Left ventricle myocardium inferior (tissue), 1 donor: ENCODE measurements around the gene ADH7. TPM values are rescaled to one million over a fixed set of nuclear protein-coding genes. Genes with fewer than 3 reads are reported as not detected.
"Not testable (repeated sequence)": the region's sequence is repeated elsewhere in the genome, so short reads cannot be mapped to it uniquely, and the experiment has no call there.

ENCODE experiments used
- DNase-seq: peaks from one replicate; pipeline ENCODE4 v3.0.0-alpha.2; 2020
- H3K27ac ChIP-seq: fragments of 200-600 bp; replicated peaks from 2 replicates; pipeline ENCODE4 v1.8.0; 2021
- H3K27me3 ChIP-seq: fragments of 200-600 bp; 2 replicates; pipeline ENCODE4 v1.8.0; 2021; ENCODE audit warnings: low read depth
- H3K36me3 ChIP-seq: fragments of 200-600 bp; 2 replicates; pipeline ENCODE4 v1.8.0; 2021
- H3K4me1 ChIP-seq: fragments of 200-600 bp; 2 replicates; pipeline ENCODE4 v1.8.0; 2021
- H3K4me3 ChIP-seq: fragments of 200-600 bp; 2 replicates; pipeline ENCODE4 v1.8.0; 2021; ENCODE audit warnings: mild to moderate bottlenecking, moderate library complexity
- H3K9me3 ChIP-seq: fragments of 200-600 bp; replicated peaks from 2 replicates; pipeline ENCODE4 v1.8.0; 2021
- intact Hi-C: fragments of 100-400 bp; cut with micrococcal nuclease; formaldehyde crosslinking; loops from one replicate; pipeline ENCODE4 v1.11.0; 2022
- total RNA-seq: library from RNA; stranded (reverse); fragmentation: NEBNext Ultra II Directional; extraction: Animal tissue kit (Norgen Biotek cat#: 25700); gene quantifications from one replicate; pipeline ENCODE4 v1.2.1, GENCODE V29; 2021
- TF ChIP-seq, protein P1 (sequence below): fragments of 200-600 bp; IDR thresholded peaks from 2 replicates; pipeline ENCODE4 v1.8.0; 2021; ENCODE audit warnings: antibody characterized with exemption, mild to moderate bottlenecking, borderline replicate concordance
- donor health status: DM: no; HTN: yes; CAD: no; lungs with severe emphysema.

The ADH7 gene
- total RNA-seq, 1 donor from 2014 or later = not detected

DNA sequence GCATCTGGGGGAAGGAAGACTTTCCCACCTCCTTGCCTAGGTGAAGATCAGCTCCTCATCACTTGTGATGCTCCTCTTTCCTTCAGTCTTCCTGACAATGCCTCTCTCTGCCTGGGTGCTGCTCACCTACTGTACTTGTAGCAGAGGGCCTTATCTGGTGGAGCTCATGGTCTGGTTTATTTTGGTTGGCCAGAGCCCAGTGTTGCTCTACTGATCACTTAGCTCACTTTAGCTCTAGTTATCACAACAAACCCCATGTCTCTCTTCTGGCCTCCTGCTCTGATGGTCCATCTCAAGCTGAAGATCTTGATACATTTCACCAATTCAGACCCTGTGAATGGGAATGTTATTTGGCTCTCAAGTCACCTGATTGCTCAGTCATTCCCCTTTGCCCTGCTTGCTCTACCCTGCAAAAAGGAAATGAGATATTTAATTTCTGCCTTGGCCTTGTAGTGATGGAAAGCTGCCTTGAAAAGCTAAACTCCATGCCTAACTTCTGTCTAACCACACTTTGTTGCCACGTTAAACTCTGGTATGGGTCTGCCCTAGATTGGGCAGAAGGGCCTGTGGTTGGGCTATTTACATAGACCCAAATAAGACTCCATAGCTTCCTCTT, 52.3 kb downstream of the ADH7 start:
- Histone ChIP-seq H3K4me1 (no peaks in the 10 kb centered on the region), H3K27ac (peak overlapping the region; percentile 82), H3K4me3 (no peak overlapping the region), H3K36me3 (no peaks in the 10 kb centered on the region), H3K27me3 (no peaks in the 10 kb centered on the region), H3K9me3 (peaks cover 17% of the 10 kb centered on the region)
- TF ChIP-seq, protein P1, sequence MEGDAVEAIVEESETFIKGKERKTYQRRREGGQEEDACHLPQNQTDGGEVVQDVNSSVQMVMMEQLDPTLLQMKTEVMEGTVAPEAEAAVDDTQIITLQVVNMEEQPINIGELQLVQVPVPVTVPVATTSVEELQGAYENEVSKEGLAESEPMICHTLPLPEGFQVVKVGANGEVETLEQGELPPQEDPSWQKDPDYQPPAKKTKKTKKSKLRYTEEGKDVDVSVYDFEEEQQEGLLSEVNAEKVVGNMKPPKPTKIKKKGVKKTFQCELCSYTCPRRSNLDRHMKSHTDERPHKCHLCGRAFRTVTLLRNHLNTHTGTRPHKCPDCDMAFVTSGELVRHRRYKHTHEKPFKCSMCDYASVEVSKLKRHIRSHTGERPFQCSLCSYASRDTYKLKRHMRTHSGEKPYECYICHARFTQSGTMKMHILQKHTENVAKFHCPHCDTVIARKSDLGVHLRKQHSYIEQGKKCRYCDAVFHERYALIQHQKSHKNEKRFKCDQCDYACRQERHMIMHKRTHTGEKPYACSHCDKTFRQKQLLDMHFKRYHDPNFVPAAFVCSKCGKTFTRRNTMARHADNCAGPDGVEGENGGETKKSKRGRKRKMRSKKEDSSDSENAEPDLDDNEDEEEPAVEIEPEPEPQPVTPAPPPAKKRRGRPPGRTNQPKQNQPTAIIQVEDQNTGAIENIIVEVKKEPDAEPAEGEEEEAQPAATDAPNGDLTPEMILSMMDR = no peak
- no peak for DNase-seq
- intact Hi-C loops = no loop called here

DNA sequence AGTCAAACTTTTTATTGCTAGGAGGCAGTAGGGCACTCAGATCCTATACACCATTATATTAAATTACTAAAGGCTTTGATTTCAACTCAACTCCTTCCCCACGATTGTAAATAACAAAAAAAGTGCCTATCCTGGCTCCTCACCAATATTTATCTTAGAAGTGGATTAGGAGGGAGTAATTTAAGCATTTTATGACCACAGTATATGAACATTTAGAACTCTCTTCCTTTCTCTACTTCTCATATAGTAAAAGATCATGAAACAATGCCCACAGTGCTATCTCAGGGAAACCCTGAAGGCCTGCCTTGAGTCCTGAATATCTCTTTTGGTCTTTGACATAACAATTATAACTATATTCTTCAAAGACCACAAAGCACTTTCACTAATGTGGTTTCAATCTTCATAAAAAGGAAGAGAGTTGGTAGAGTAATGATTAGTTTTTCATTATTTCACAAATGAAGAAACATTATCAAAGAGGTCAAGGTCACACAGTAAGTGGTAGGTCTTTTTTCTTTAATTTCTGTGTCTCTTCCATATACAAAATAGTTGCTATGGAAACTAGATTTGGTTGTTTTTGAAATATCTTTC, 53.5 kb downstream of the ADH7 start:
- TF ChIP-seq, protein P1 = no peak
- intact Hi-C loops = no loop called here
- Histone ChIP-seq H3K36me3 (no peaks in the 10 kb centered on the region), H3K4me3 (no peak overlapping the region), H3K27ac (peak overlapping the region; percentile 82), H3K9me3 (peaks cover 15% of the 10 kb centered on the region), H3K27me3 (no peaks in the 10 kb centered on the region), H3K4me1 (no peaks in the 10 kb centered on the region)
- DNase-seq = no peak

DNA sequence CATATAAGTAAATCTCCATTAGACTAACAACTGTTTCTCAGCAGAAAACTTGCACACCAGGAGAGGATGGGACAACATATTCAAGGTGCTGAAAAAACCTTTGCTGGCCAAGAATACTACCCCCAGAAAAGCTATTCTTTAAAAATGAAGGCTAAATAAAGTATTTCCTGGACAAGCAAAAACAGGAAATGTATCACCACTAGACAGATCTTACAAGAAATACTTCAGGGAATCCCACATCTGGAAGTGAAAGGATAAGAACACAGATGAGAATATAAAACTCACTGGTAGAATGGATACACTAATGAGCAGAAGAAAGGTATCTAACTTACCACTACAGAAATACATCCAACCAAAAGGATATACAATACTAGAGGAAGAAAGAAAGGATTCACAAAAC, 55.6 kb downstream of the ADH7 start:
- no peak for DNase-seq
- no peak overlapping the region for H3K27ac ChIP-seq
- intact Hi-C loops = no loop called here
- H3K27me3 ChIP-seq = no peaks in the 10 kb centered on the region
- no peaks in the 10 kb centered on the region for H3K36me3 ChIP-seq
- H3K9me3 ChIP-seq = peaks cover 23% of the 10 kb centered on the region
- TF ChIP-seq, protein P1 = no peak
- H3K4me1 ChIP-seq = no peaks in the 10 kb centered on the region
- no peak overlapping the region for H3K4me3 ChIP-seq

DNA sequence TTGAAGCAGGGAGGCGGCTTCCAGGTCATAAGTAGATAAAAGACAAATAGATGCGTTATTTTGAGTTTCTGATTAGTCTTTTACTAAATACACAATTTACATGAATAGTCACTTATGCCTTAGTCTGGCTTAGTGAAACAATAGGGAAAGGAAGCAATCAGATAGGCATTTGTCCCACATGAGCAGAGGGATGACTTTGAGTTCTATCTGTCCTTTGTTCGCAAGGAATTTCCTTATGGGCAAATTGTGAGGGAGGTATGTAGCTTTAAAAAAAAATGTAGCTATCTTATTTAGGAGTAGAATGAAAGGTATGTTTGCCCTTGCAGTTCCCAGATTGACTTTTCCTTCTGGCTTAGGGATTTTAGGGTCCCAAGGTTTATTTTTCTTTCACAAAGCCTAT, 56.3 kb downstream of the ADH7 start:
- H3K4me1 ChIP-seq = no peaks in the 10 kb centered on the region
- DNase-seq = no peak
- no peaks in the 10 kb centered on the region for H3K27me3 ChIP-seq
- H3K9me3 ChIP-seq = peaks cover 28% of the 10 kb centered on the region
- TF ChIP-seq, protein P1 = no peak
- intact Hi-C loops = no loop called here
- H3K36me3 ChIP-seq = no peaks in the 10 kb centered on the region
- H3K4me3 ChIP-seq = no peak overlapping the region
- H3K27ac ChIP-seq = no peak overlapping the region

DNA sequence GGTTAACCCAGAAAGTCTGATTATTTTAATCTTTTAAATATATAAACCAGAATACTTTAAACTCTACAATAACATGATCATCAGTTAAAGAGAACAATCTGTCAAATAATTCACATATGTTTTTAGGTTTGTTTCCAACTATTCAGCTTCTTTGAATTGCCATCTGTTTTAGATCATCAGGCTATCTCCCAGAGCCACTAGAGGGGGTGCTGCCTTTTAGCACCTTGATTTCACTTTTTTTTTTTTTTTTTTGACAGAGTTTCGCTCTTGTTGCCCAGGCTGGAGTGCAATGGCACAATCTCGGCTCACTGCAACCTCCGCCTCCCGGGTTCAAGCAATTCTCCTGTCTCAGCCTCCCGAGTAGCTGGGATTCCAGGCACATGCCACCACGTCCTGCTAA, 57.8 kb downstream of the ADH7 start:
- DNase-seq, H3K4me3 ChIP-seq, H3K27me3 ChIP-seq, H3K27ac ChIP-seq, intact Hi-C loops, H3K4me1 ChIP-seq, H3K36me3 ChIP-seq: not testable (repeated sequence)
- H3K9me3 ChIP-seq = peaks cover 43% of the 10 kb centered on the region
- TF ChIP-seq, protein P1 = peak; percentile 24

DNA sequence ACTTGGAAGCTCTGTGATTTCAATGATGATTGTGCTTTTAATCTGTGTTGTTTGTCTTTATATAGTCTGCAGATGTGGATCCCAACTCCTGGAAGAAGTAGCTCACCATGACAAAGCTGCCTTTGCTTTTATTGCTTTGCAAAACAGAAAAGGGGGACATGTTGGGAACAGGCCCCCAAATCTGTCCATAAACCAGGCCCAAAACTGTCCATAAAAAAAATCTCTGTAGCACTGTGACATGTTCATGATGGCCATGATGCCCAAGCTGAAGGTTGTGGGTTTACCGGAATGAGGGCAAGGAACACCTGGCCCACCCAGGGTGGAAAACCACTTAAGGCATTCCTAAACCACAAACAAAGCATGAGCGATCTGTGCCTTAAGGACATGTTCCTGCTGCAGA, 62.7 kb downstream of the ADH7 start:
- H3K4me1 ChIP-seq, H3K27me3 ChIP-seq, H3K36me3 ChIP-seq, intact Hi-C loops, H3K27ac ChIP-seq, H3K4me3 ChIP-seq, DNase-seq: not testable (repeated sequence)
- peaks cover 33% of the 10 kb centered on the region for H3K9me3 ChIP-seq

DNA sequence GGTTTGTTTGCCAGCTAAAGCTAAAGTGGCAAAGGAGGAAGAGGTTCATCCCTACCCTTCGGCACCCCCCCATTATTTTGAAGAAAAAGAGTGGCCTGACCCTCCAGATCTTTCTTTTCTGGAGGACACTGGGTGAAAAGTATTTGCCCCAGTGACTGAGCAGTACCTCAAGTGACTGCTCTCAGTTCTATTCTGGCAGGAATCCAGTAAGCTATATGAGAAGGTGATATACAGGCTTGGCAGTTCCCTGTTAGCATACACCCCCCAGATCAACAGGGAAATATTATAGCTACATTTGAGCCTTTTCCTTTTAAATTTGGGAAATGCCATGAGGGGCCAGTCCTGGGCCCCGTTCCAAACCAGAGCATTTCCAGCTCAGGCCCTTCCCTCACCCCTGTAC, 67.3 kb downstream of the ADH7 start:
- H3K4me3 ChIP-seq, H3K27me3 ChIP-seq, H3K27ac ChIP-seq, H3K36me3 ChIP-seq, DNase-seq, H3K4me1 ChIP-seq, intact Hi-C loops: not testable (repeated sequence)
- H3K9me3 ChIP-seq = peaks cover 18% of the 10 kb centered on the region
